Measurements from ENCODE around the gene TTC23.

DNA sequence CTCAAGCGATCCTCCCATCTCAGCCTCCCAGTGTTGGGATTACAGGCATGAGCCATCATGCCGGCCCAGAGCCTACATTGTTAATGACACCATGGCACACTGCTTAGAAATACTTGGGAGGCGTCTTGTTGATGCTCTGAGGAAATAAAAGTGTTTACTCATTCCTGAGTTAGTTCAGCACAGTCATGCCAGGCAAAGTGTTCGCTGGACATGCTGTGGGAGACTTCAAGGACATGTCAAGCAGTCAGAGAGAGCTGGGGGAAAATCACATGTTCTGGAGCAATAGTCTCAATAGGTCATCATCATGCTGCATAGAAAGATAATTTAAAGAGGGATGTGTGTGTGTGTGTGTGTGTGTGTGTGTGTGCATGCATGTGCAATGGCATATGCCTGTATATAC lies 37.5 kb downstream of the TTC23 start:
- no peak for TF ChIP-seq CTCF (IDR thresholded peaks at IDR 0.05)
- TF ChIP-seq POLR2A (IDR thresholded peaks at IDR 0.05): no peak
